Fibroblast of the conjunctiva (primary cell): ENCODE measurements around the gene ELOA2.
"Not testable (repeated sequence)": the region's sequence is repeated elsewhere in the genome, so short reads cannot be mapped to it uniquely, and the experiment has no call there.

Experiments used
- DNase-seq: peaks from one replicate; pipeline ENCODE4 v3.0.0-alpha.2; 2010; ENCODE audit warnings: low read depth

The ELOA2 gene

DNA sequence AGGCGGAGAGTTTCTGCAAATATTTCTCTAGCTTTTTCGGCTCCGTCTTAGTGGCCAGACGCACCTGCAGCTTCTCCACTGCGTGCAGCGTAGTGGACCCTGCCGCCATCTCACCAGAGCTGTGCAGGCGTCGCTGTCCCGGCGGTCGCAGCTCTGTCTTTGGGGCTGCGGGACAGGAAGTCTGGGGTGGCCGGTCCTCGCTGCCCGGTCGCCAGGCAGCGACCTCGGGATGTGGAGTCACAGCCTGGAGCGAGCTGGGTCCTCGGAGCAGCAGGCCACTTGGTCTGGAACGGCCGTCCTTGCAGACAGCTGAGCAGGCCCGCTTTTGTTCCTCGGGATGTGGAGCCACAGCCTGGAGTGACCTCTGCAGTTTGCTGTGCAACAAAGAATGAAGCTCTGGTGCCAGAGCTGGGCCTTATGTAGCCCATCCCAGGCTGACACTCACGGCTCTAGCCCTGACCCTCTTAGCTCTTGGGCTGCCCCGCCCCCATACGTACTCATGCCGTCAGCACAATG, at the start of gene ELOA2:
TSS of gene ELOA2 (minus strand) at position 466 of the 516 bp plus-strand sequence. CDS start at position 109, 357 bp downstream.
- no peak for DNase-seq

GRCh38 chr18:47081578-47081977, 46.2 kb upstream of the ELOA2 start:
- no peak for DNase-seq

GRCh38 chr18:47080872-47081271, 45.5 kb upstream of the ELOA2 start:
- no peak for DNase-seq

DNA sequence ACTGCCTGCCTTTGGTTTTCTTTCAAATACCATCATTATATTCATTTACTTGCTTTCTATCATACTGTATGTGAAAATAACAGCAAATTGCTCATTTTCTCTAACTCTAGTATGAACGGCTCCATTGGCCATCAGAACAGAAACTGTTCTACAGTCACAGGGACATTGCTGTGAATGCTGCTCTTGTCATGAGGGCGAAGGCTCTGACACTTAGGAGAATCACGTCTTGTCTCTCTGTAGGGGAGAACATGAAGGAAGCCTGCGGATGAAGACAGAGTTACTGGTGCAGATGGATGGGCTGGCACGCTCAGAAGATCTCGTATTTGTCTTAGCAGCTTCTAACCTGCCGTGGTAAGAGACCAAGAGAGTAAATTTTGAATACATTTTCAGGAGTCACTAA, 41.7 kb upstream of the ELOA2 start:
- DNase-seq, result no peak

DNA sequence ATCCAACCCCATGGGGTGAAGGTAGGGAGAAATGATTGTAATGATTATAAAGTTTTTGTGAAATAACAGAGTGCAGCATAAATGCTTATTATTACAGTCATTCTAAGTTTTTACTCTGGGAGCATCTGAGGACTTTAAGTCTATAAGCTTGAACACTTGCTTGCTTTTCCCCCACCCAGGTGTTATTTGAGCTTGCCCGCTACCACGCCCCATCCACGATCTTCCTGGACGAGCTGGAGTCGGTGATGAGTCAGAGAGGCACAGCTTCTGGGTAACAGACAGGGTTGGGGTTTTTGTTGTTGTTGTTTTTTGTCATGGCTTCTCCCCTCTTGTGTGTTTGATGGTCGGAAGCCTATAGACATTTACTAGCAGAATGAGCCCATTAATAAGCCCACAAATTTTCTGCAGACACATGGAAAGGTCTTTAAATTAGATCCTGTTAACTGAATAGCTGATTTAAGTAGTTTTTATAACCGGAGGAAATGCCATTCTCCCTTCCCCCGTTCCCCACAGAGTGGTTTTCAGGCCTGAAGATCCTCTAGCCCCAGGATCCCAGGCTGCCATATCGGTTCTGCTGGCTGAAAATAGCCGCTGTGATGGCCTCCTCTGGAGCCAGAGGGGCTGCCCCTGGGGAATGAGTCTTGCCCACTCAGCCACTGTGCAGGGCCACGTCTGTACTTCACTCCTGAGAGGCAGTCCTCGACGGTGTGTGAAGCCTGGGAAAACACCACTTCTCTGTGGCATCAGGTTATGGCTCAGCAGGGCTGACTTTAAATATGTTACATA, 39.9 kb upstream of the ELOA2 start:
- no peak for DNase-seq

GRCh38 chr18:47067648-47068047, 32.2 kb upstream of the ELOA2 start:
- DNase-seq, result no peak

DNA sequence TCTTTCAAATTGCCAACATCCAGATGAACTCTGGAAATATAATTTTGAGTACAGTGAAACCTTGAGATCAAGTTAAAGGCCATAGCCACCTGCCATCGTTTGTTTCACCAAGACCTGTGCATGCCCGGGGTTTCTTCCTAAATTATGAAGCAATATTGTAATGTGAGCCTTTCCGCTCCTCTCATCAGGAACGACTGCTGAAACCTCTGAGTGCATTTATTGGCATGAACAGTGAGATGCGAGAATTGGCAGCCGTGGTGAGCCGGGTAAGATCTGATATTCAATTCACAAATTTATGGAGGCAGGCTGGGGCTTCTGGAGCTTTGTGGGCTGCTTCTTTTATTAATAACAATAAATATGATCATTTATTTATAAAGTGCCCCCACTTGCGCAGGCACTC, 27.7 kb upstream of the ELOA2 start:
- no peak for DNase-seq

GRCh38 chr18:47062471-47062870, 27.1 kb upstream of the ELOA2 start:
- no peak for DNase-seq

DNA sequence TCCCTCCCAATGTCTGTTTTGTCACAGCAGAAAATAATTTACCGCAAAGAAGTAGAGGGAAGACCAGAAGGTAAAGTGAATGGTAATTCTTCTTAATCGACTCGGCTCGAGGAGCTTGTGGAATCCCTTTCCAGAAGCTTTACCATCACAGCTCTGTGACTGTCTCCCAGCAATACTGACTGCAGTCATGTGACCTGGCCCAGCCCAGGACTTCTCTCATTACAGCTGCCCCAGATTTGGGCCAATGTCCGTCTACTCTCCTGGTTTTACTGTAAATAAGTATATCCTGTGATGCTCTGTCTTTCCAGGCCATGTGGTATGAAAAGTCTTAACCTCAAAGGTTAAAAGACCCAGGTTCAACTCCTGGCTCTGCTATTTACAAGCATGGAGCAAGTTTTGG, 18.9 kb upstream of the ELOA2 start:
- DNase-seq, result no peak

GRCh38 chr18:47050468-47050867, 15.0 kb upstream of the ELOA2 start:
- DNase-seq, result peak; percentile 28

- DNase-seq, result no peak
Measured at GRCh38 chr18:47040982-47041381, 5.6 kb upstream of the ELOA2 start.

- DNase-seq, result no peak
Measured at GRCh38 chr18:47036927-47037578, 1.6 kb upstream of the ELOA2 start.

- DNase-seq, result no peak
Measured at GRCh38 chr18:47036298-47036874, 965 bp upstream of the ELOA2 start.

- not testable (repeated sequence) for DNase-seq
Measured at GRCh38 chr18:47034591-47034990, 830 bp downstream of the ELOA2 start.

- DNase-seq, result no peak
Measured at GRCh38 chr18:47032945-47033344, 2.5 kb downstream of the ELOA2 start.

- DNase-seq, result not testable (repeated sequence)
Measured at GRCh38 chr18:47030887-47031286, 4.5 kb downstream of the ELOA2 start.

GRCh38 chr18:47029684-47030353, 5.6 kb downstream of the ELOA2 start:
- DNase-seq, result not testable (repeated sequence)

DNA sequence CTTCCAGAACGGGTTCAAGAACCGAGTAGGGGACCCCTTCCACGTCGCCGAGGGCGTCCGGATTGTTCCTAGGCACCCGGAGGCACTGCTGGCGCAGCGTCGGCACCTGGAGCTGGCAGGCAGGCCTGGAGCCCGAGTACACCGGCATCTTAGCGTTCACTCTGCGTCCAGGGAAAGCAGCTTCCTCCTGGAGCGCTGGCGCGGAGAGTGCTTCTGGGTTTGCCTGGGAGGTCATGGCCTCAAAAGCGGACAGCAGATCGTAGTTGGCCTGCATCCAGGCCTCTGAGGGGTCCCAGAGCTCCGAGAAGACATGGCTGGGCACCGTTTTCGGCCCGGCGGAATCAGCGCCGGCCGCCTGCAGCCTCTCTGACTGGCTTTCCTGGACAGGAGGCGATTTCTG, 6.7 kb downstream of the ELOA2 start:
- not testable (repeated sequence) for DNase-seq

DNA sequence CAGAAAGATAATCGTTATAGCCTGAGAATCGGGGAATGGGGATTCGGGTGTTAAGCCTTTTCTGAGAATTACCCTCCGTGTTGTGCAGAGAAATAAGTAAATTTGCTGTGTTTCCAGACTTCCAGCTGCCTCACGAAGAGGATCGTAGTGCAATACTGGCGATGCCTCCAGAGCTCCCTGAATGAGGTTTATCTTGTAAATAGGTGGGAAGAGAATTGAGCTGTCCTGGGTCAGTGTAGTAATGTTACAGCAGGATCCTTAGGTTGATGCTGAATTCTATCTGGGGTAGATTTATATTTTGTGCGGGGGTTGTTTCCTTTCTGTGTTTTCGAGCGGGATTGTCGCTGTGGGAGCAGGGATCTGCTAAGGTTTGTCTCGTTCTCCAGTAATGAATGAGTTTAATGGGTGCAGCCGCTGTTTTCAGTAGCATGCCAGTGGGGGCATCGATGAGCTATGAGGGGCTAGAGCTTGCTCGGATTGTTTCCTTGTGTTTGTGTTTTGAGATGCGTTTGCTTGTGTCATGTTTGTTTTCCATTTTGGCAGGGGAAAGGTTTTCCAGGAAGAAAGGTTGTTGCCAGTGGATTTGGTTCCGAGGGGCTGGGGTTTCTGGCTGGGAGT, 9.8 kb downstream of the ELOA2 start:
- DNase-seq, result not testable (repeated sequence)

- DNase-seq, result not testable (repeated sequence)
Measured at GRCh38 chr18:47023769-47024465, 11.5 kb downstream of the ELOA2 start.

GRCh38 chr18:47022821-47023220, 12.6 kb downstream of the ELOA2 start:
- not testable (repeated sequence) for DNase-seq
